Lower leg skin (tissue), 4 donors: ENCODE measurements around the gene CLOCK. TPM values are rescaled to one million over a fixed set of nuclear protein-coding genes. Genes with fewer than 3 reads are reported as not detected.
"Not testable (repeated sequence)": the region's sequence is repeated elsewhere in the genome, so short reads cannot be mapped to it uniquely, and the experiment has no call there.

ENCODE experiments used
- DNase-seq, 2 donors: peaks; one replicate each; pipeline ENCODE4 v3.0.0-alpha.2; 2019; ENCODE audit warnings: low spot score in 2 of 2
- H3K4me3 ChIP-seq: fragments of 200-600 bp; sonication (generic); 2 replicates; pipeline ENCODE4 v1.5.1; 2017; ENCODE audit warnings: mild to moderate bottlenecking, low read depth; ENCODE audit not compliant: poor library complexity, severe bottlenecking
- POLR2A ChIP-seq, 2 donors: fragments of 450-650 bp; IDR thresholded peaks; one replicate each; pipeline ENCODE4 v1.6.1; 2016 to 2017; ENCODE audit warnings: antibody characterized with exemption in 2 of 2, mild to moderate bottlenecking in 1 of 2, moderate library complexity in 1 of 2
- WGBS, 2 donors: methylation state at CpG; one replicate each; pipeline ENCODE4 v1.1.5; 2018; 5-methylcytosine and 5-hydroxymethylcytosine counted together
- intact Hi-C: fragments of 100-400 bp; cut with DNase I; formaldehyde crosslinking; loops from one replicate; pipeline ENCODE4 v1.15.0; 2023; ENCODE audit warnings: low total_unique reads
- total RNA-seq, 4 donors: library from RNA; depleted of rRNA; stranded (reverse); fragments of >200 nt; gene quantifications; one replicate each; pipeline ENCODE4 v1.1.0, GENCODE V29; 2016
- TF ChIP-seq, protein P1 (sequence below), 3 donors: fragments of 450-650 bp; IDR thresholded peaks; one replicate each; pipeline ENCODE4 v1.5.1; 2016; ENCODE audit warnings: antibody characterized with exemption in 3 of 3, mild to moderate bottlenecking in 3 of 3, moderate library complexity in 2 of 3

Gene CLOCK, protein sequence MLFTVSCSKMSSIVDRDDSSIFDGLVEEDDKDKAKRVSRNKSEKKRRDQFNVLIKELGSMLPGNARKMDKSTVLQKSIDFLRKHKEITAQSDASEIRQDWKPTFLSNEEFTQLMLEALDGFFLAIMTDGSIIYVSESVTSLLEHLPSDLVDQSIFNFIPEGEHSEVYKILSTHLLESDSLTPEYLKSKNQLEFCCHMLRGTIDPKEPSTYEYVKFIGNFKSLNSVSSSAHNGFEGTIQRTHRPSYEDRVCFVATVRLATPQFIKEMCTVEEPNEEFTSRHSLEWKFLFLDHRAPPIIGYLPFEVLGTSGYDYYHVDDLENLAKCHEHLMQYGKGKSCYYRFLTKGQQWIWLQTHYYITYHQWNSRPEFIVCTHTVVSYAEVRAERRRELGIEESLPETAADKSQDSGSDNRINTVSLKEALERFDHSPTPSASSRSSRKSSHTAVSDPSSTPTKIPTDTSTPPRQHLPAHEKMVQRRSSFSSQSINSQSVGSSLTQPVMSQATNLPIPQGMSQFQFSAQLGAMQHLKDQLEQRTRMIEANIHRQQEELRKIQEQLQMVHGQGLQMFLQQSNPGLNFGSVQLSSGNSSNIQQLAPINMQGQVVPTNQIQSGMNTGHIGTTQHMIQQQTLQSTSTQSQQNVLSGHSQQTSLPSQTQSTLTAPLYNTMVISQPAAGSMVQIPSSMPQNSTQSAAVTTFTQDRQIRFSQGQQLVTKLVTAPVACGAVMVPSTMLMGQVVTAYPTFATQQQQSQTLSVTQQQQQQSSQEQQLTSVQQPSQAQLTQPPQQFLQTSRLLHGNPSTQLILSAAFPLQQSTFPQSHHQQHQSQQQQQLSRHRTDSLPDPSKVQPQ
- total RNA-seq, result 10 to 100 TPM; 10.4 to 14.4 (median 12.5) TPM

DNA sequence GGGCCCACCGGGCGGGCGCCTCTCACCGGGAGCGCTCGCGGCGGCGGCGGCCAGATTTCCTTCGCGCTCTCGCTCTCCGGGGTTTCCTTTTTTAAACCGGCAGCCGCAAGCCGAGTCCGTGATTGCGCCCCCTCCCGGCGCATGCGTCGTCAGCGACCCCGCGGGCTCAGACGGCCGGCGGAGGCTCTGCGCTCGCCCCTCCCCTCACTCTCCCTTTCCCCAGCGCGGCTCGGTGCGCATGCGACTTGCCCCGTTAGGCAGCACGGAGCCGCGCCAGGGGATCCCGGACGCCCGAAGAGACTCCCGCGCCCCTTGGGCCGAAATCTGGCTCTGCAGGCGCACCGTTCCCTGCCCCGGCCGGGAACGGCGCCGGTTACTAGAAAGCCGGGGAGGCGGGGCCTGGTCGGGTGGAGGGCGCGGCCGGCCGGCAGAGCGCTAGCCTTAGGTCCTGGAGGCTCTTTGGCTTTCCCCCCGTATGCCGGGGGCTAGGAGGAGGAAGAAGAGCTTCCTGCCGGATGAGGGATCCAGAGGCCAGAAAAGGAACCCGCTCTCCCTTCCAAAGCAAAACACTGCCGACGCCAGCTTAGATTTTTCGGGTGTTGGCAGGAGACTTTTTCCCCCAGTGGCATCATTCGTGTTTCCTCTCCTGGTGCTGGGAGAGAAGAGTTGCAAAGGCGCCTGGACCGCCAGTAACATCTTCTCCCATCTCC, at the start of gene CLOCK:
CLOCK (minus strand) TSS at position 154 of the 710 bp plus-strand sequence. CDS start 64,124 bp downstream, outside the sequence.
- TF ChIP-seq, protein P1, sequence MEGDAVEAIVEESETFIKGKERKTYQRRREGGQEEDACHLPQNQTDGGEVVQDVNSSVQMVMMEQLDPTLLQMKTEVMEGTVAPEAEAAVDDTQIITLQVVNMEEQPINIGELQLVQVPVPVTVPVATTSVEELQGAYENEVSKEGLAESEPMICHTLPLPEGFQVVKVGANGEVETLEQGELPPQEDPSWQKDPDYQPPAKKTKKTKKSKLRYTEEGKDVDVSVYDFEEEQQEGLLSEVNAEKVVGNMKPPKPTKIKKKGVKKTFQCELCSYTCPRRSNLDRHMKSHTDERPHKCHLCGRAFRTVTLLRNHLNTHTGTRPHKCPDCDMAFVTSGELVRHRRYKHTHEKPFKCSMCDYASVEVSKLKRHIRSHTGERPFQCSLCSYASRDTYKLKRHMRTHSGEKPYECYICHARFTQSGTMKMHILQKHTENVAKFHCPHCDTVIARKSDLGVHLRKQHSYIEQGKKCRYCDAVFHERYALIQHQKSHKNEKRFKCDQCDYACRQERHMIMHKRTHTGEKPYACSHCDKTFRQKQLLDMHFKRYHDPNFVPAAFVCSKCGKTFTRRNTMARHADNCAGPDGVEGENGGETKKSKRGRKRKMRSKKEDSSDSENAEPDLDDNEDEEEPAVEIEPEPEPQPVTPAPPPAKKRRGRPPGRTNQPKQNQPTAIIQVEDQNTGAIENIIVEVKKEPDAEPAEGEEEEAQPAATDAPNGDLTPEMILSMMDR (IDR thresholded peaks at IDR 0.05), result no peak
- no peak for TF ChIP-seq POLR2A (IDR thresholded peaks at IDR 0.05)
- H3K4me3 ChIP-seq, result peak within 1 kb of the TSS; percentile 54
- DNase-seq, result peak; percentile 69 to 96
- intact Hi-C loops, result no loop called here
- WGBS, 2 donors, result 1% methylated on average over 40 to 66 of the region's 71 CpGs

DNA sequence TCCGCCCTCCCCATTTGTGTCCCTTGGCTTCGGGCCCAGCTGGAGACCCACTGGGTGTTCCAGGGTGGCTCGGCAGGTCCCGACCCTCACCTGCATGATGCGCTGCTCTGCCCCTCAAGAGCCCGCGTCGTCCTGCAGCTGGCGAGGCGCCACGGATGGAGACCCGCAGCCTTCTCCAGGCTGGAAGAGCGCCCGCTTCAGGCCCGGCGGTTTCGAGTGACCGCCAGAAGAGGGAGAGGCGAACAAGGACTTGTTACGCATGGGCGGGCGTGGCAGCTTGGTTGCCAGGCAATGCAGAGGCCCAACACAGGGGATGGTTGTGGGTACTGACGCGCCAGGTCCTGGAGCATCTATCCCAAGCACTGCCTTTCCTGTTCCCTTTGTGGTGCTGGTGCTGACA, 45.3 kb upstream of the CLOCK start, which contains the start of gene PDCL2:
PDCL2 (minus strand) TSS at position 232 of the 400 bp plus-strand sequence; CDS start at position 96, 136 bp downstream.
- intact Hi-C loops, result no loop called here
- DNase-seq, result no peak
- no peak within 1 kb of the TSS for H3K4me3 ChIP-seq
- TF ChIP-seq, protein P1 (IDR thresholded peaks at IDR 0.05), result no peak
- TF ChIP-seq POLR2A (IDR thresholded peaks at IDR 0.05), result no peak
- 94 to 95% methylated on average over 22 to 24 of the region's 24 CpGs for WGBS, 2 donors

DNA sequence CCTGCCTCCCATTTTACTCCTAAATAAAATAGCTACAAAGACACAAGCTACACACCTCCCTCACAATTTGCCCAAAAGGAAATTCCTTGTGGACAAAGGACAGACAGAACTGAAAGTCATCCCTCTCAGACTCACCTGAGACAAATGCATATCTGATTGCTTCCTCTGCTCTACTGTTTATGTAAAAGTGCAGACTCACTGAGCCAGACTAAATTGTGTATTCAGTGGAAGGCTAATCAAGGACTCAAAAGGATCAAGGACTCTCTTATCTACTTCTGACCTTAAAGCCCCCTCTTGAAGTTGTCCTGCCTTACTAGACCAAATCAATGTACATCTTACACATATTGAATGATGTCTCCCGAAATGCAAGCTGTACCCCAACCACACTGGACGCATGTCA, 41.5 kb upstream of the CLOCK start:
- 89% methylated on average over 2 of the region's 2 CpGs for WGBS, 2 donors
- TF ChIP-seq POLR2A (IDR thresholded peaks at IDR 0.05), result no peak
- TF ChIP-seq, protein P1 (IDR thresholded peaks at IDR 0.05), result no peak
- DNase-seq, result no peak
- no peak overlapping the region for H3K4me3 ChIP-seq
- intact Hi-C loops, result no loop called here

DNA sequence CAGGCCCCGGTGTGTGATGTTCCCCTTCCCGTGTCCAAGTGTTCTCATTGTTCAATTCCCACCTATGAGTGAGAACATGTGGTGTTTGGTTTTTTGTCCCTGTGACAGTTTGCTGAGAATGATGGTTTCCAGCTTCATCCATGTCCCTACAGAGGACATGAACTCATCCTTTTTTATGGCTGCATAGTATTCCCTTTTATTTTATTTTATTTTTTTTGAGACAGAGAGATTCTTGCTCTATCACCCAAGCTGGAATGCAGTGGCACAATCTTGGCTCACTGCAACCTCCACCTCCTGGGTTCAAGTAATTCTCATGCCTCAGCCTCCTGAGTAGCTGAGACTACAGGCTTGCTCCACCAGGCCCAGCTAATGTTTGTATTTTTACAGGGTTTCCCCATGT, 36.1 kb upstream of the CLOCK start:
- WGBS, 2 donors, result 100% methylated on average over 2 of the region's 2 CpGs
- H3K4me3 ChIP-seq, DNase-seq, intact Hi-C loops: not testable (repeated sequence)

DNA sequence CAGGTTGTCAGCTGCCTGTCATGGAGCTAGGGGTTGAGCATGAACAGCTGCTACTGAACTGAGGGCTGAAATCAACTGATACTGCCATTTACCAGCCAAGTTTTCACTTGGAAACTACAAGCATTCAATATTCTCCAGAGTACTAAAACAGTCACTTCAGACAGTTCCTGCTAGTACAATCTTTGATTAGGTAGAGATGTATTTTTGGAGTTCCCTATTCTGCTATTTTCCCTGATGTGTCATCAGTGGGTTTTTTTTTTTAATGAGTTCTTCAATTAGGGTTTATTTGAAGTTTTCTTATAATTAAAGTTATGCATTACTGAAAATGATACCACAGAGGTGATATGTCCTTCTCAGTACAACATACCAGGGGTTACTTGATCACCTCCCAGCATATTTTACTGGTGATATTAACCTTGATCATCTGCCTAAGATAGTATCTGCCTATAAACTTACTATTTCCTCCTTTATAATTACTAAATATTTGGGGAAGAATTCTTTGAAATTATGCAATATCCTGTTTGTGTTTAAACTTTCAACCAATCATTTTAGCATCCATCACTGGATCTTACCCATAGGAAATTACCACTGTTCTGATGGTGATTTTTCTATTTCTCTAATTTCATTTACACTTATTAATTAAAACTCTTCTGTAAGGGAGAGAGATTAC, 31.8 kb upstream of the CLOCK start:
- DNase-seq, result no peak
- H3K4me3 ChIP-seq, result no peak overlapping the region
- TF ChIP-seq, protein P1 (IDR thresholded peaks at IDR 0.05), result no peak
- TF ChIP-seq POLR2A (IDR thresholded peaks at IDR 0.05), result no peak
- intact Hi-C loops, result no loop called here
